Anterior cingulate cortex (tissue), 58 donors: ENCODE data around the gene RAPGEF2.
"Not testable (repeated sequence)": the region's sequence is repeated elsewhere in the genome, so short reads cannot be mapped to it uniquely, and the experiment has no call there.

Source experiments
- DNase-seq, 58 donors: peaks; one replicate each; lab custom pipeline; 2025; lab: John Stamatoyannopoulos, UW

RAPGEF2 gene

DNA sequence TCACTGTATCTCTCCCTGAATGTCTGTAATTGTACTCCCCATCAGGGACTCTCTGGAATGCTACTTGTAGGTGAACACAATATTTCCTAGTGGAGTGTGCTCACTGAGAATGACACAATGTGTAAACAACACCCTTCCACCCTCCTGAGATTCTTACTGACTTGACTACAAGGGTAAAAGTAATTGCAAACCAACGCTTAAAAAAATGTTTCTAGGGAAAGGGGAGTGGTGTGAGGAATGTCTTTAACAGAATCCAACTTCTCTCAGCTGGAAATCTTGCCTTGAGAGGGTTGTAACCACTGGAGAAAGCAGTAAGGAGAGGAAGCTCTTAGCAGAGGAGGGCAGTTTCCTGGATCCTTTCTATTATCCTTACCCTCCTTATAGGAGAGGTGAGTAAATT is 5.1 kb upstream of the RAPGEF2 start:
- DNase-seq = no peak

DNA sequence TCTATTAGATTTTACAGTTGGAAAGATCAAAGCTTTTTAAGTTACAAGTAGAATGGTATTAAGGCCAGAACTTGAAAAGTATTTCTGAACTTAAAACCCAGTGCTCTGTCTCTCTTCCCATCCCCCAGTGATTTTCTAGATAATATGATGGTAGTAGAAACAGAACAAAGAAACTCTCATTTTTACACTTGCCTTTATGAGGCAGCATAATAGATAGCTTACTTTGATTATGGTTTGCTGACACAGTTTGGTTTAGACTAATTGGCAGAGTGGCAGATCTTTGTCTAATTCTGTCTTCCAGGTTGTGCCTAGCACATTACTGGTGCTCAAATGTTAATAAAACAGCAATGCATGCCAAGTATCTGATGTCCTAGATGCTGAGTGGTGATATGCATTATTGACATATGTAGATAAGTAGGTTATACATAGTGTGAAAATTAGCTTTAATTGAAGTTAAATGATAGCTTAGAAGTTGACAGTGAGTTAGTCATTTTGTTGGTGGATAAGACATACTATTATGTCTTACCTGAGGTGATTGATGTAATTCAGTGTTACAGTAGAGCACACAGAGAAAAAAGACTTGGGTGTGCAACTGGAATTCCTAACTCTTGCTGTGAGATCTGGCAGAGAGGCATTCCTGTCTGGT is 4.3 kb upstream of the RAPGEF2 start:
- no peak for DNase-seq

DNA sequence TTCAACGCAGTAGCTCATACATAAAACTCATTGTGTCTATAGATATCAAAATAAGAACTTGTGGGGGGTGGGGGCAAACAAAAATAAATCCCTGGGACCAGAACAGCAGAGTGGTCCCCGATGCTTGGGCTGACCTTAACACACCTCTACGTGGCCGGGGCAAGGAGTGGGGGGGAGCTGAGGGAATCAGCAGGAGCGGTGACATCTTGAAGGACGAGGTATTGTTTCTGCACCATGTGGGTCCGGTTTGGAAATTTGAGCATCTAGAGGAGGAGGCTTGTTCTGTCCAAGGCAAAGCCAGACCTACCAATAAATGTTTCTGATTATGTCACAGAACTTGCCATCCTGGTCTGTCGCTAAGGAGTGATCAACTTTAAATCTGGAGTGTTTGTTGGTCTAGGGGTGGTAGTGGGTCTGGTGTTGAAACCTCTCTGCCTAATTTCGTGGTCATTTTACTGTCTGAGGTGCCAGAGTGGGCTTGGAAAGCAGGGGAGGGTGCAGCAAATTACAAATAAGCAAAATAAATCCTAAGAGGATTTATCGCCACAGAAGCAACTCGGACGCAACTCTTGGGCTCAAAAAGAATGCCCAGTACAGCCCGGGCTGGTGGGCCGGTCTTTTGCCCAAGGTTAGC is 774 bp upstream of the RAPGEF2 start:
- DNase-seq = no peak

DNA sequence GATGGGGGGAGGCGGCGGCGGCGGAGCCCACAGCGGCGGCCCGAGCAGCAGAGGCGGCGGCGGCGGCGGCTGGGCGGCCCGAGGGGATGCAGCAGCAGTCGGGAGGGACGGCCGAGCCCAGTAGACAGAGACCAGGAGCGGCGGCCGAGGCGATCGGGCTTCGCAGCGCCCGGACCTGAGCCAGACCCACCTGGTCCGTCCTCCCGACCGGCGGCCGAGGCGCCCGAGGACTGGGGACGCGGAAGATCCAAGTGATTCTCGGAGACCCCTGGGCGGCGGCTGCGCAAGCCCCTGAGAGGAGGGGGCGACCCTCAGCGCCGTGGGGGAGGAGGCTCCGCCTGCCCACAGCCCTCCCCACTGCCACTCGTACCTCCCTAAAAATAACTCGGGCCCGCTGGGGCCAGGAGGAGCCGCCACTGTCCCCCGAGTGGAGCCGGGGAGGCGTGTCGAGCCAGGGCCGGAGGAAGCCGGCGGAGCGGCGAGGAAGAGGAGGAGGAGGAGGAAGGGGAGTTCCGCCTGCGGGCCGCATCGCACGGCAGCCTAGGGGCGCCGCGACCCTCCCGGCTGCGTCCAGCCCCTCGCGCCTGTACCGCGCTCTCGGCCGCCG is 608 bp downstream of the RAPGEF2 start:
- peak in 42 of 58 donors; percentile 11 to 68 (median 42) for DNase-seq

DNA sequence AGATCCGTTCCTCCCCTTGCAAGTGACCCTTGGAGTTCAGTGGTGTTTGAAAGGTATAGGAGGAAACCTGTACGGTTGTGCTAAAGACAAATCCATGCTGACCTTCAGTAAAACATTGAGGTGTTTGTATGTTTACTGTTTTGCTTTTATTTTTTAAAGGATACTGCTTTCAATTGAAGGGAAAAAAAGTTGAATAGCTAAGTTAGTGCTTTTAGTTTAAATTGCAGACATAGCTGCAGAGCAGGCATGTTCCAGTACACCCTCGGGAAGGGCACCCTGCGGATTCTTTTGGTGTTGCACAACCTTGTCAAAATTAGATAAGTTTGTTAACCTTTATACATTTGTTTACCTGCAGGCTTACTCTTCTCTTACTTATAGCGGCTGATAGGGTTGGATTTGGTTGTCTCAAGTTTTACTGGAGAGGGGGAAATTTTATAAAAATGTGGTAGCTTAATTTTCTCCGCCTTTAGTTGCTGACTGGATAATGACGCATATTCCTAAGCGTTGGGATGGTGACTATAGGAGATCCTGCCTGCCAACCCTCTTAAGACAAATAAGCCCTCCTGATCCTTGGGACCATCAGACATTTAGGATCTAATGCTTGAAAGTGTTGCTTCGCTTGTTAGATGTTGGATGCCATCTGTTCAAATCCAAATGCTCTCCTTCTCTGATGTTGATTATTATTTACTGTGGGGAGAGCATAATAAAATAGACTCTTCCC is 2.0 kb downstream of the RAPGEF2 start:
- DNase-seq = peak in 2 of 58 donors; percentile 16 to 22

DNA sequence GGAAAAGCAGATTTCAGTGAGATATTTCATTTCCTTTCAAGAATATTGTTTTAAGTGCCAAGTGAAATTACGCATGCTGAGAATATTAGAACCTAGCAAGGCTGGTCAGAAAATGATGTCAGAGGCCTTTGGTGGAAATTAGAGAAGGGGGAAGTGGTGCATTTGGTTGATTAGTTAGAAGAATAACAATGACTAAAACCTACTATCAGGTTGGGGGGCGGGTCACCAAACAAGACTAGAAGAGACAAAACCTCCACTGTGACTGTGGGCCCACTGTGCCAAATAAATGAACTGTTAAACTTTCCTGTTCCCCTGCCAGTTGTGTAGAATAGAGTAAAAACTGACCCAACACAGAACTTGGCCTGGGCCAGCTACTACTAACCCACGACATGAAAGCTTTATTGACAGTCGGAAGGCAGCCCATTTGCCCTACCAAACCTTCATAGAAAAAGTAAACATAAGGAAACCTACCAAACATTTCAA is 2.9 kb downstream of the RAPGEF2 start:
- peak in 4 of 58 donors; percentile 4 to 16 (median 10) for DNase-seq

DNA sequence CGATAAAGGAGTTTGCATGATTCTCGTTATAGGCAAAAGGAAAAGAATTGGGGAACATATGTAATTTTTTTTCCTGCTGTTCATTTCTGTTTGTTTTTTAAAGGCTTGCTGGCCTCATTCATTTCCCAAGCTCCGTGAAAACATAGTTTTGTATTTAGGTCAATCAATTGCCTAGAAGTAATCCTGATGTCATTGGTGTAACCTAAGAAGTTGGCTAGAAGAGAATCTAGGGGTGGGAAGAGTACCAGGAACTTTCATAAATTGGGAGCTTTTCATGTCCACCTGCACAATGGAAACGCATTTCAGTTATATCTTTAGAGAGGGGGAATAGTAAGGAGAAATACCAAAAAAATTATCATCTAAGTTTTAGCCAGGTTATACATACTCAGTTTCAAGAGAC is 3.8 kb downstream of the RAPGEF2 start:
- DNase-seq = no peak

DNA sequence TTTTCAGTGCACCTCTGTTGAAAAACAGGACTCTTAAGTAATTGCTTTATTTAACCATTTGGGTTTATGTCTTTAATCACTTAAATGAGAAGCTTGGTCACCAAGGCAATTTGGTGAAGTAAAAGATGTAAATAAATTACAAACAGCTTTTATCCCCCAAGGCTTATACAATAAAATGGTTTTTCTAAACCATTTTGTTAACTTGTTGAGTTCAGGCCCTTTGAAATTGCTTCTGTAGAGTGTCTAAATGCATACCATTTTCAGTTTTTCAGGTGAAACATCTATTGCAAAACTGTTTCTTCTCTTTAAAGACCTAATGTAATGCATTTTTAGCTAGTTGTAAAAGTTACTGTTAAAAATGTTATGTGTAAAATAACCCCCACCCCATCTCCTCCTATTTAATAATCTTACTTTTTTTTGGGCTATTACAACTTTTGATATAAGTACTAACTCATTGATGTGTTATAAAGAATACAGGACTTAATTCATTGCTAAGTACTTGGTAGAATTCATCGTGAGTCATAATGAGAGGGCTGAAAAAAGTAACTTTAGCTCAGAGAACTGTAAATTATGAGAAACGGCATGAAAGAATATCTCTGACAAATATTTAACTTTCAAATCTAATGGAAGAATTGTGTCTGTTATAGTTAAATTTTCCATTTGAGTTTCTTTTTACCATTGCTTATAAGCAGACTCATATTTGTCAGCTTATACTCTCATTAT is 4.5 kb downstream of the RAPGEF2 start:
- DNase-seq = no peak

DNA sequence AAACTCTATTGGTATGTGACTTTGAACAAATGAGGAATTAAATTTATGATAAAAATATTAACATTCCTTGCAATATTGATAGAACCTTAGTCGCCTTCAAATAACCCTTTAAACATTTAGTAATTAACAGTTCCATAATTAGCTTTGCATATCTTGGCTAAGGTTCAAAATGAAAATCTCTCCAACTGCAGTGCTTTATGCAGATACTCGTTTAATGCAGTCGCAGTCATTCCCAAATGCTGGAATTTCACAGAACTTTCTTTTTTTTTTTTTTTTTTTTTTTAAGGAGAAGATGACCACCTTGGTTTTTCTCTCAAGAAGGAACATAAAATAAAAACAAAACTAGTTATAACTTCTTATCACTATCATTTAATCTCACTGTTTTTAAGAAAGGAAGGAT is 5.2 kb downstream of the RAPGEF2 start:
- no peak for DNase-seq

DNA sequence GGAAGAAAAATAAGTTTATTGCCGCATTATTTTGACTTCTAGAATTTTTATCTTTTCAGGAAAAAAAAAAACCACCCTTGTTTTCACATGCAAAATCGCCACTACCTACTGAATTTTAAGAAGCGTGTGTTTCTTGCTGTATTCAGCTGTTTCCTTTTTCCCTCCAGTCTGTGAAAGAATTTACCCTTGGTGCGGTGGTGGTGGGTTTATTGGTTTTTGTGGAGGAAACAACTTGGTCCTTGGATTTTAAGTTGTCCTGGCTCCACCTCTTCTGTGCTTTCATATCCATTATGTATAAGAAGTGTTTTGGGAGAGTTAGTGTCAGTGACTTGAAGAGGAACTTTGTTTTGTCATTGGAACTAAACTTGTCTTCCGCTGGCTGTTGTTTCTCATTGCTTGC is 8.1 kb downstream of the RAPGEF2 start:
- DNase-seq = no peak

DNA sequence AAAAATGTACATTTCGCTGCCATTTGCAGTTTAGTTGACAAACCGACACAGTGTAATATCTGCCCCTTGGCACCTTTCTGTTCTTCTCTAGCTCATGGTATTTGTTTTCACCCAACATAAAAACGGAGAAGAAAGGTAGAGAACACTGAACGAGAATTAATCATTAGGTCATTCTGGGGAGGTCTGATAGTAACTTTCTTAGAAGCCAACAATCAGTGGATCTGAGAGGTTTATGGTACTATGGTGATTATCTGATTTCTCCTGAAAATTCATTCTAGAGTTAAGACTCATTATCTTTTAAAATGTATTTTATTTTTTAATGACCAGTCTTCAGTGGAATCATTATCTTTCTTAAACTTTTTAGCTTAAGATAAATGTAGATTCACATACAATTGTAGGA is 8.5 kb downstream of the RAPGEF2 start:
- DNase-seq = no peak

DNA sequence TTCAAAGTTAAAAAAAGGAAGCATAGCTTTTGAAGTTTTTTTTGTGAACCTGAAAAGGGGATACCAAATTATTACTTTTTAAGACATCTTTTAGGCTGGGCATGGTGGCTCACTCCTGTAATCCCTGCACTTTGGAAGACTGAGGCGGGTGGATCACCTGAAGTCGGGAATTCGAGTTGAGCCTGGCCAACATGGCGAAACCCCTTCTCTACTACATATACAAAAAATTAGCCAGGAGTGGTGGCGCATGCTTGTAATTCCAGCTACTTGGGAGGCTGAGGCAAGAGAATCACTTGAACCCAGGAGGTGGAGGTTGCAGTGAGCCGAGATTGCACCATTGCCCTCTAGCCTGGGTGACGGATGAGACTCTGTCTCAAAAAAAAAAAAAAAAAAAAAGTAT is 10.5 kb downstream of the RAPGEF2 start:
- not testable (repeated sequence) for DNase-seq

DNA sequence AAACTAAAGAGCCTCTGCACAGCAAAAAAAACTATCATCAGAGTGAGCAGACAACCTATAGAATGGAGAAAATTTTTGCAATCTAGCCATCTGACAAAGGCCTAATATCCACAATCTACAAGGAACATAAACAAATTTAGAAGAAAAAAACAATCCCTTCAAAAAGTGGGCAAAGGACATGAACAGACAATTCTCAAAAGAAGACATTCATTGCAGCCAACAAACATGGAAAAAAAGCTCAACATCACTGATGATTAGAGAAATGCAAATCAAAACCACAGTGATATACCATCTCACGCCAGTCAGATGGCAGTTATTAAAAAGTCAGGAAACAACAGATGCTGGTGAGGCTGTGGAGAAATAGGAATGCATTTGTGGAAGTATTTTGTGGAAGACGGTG is 13.2 kb downstream of the RAPGEF2 start:
- not testable (repeated sequence) for DNase-seq

DNA sequence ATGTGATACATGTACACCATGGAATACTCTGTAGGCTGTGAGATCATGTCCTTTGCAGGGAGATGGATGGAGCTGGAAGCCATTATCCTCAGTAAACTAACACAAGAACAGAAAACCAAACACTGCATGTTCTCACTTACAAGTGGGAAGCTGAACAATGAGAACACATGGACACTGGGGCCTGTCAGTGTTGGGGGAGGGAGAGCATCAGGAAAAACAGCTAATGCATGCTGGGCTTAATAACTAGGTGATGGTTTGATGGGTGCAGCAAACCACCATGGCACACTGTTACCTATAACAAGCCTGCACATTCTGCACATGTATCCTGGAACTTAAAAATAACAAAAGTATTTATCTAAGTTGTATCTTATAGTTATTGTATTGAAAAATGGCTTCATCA is 13.8 kb downstream of the RAPGEF2 start:
- DNase-seq = not testable (repeated sequence)

DNA sequence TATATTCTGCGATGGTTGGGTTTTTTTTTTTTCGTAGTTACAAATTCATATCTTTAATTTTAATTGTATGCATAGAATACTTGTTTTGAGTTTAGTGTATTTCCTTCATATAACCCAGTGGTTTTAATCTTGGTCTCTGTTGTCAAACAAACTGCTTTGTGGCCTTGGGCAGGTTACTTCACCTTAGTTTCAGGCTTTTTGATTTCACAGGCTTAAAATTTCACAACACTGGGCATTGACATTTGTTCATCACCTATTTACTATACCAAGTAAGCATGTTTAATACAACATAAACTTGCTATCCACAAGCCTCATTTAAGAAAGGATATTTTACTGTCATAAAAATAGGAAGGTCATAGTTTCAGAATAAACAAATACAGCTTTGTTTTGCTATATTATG is 14.7 kb downstream of the RAPGEF2 start:
- no peak for DNase-seq

DNA sequence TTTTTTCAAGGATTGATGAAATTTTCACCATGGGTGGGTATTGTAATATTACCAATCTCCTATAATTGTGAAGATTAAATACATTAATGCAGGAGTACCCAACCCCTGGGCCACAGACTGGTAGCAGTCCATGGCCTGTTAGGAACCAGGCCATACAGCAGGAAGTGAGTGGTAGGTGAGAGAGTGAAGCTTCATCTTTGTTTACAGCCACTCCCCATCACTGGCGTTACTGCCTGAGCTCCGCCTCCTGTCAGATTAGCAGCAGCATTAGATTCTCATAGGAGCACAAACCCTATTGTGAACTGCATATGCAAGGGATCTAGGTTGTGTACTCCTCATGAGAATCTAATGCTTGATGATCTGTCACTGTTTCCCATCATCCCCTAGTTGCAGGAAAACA is 15.1 kb downstream of the RAPGEF2 start:
- no peak for DNase-seq

DNA sequence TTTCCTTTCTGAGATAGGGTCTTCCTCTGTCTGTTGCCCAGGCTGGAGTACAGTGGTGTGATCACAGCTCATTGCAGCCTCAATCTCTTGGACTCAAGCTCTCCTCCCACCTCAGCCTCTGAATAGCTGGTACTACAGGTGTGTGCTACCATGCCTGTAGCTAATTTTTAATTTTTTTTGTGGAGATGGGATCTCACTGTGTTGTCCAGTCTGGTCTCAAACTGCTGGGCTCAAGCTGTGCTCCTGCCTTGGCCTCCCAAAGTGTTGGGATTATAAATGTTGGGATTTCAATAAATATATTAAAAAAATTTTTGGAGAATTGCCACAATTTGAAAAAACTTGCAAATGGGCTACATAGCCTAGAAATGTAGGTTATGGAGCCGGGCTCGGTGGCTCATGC is 18.5 kb downstream of the RAPGEF2 start:
- DNase-seq = no peak

DNA sequence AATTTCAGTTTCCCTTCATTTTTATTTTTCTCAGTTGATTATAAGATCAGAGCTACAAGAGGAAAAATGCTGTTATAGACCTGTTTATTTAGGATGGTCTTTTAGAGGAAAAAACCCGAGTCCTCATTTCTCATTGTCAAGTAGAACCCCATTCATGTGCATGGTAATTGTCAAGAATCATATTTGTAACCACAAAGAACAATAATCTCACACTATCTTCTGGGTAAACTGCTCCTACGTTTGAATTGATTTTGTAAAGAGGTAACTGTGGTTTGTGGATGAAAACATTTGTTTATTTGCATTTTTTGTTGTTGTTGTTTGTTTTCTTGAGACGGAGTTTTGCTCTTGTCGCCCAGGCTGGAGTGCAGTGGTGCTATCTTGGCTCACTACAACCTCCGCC is 23.8 kb downstream of the RAPGEF2 start:
- no peak for DNase-seq

DNA sequence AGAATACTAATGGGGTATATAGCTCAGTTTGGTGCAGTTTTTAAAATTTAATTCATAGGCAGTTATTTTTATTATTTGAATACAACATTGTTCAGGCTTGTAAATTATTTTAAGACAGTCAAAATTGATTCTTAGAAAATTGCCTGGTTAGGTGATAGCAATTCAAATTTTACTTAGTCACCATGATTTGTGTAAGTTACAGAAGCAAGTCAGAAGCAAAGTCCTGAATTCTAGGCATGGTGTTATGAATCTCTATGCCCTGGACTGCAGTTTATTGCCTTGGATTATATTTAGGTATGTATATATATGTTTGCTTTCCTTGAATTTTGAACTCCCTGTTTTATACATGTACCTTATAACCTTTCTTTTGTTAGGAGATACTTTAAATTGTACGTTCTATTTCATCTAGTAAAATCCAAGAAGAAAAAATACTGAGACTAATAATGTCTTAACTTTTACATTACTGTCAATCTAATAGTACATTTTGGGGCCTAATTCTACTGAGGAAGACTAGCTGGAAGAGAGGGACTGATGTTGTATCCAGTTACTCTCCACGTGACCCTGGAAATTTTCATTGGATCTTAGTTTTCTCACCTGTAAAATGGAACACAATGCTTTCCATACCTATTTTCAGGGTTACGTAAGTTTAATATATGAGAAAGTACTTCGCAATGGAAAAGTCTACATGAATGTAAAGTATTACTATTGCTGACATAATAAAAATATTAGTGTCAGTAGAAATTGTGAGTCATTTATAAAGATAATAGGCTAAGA is 25.1 kb downstream of the RAPGEF2 start:
- DNase-seq = no peak
